ENCODE results near the gene HK2. TPM values are rescaled to one million over a fixed set of nuclear protein-coding genes. Genes with fewer than 3 reads are reported as not detected.
A peak's percentile ranks its signal among the peaks of the same experiment; 100 is the strongest.
"Not testable (repeated sequence)": the region's sequence is repeated elsewhere in the genome, so short reads cannot be mapped to it uniquely, and the experiment has no call there.

HK2 gene
- total RNA-seq, 1 donor from 2014 or later, result 1.3 TPM

DNA sequence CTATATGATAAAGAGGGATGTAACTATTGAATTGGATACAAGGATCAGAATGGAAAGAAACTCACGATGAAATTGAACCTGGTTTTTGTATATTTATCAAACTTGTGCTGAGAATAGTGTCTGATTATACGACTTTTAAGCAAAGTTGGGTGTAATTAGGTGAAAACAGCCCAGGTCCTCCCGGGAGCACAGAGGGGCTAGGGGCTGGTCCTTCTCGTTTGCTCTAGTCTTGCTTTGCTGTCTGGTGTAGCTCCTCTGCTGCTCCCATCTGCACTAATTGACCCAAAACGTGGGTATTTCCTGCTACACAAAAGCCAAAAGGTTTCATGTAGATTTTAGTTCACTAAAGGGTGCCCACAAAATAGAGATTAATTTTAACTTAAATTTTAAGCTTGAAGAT lies 58.7 kb downstream of the HK2 start:
- DNase-seq (ENCODE audit: low spot score) (no peak), ATAC-seq (no peak)

DNA sequence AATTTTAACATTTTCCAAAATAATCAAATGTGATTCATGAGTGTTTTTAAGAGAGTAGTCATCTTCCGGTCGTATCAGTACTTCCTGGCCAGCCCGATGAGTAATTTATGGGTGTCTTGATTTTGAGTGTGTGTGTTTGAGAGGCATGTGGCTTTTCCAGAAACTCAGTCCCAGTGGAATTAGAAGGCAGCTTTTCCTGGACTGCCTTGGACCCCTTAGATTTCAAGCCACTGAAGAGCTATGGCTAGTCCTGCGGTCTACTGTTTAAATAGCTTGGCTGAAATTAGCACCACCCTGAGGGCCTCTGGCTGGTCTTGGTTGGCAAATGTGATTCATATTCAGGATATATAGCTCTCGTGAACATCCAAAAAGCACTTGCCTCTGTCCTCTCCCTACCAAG lies 59.4 kb downstream of the HK2 start:
- ATAC-seq (no peak), DNase-seq (ENCODE audit: low spot score) (no peak)

DNA sequence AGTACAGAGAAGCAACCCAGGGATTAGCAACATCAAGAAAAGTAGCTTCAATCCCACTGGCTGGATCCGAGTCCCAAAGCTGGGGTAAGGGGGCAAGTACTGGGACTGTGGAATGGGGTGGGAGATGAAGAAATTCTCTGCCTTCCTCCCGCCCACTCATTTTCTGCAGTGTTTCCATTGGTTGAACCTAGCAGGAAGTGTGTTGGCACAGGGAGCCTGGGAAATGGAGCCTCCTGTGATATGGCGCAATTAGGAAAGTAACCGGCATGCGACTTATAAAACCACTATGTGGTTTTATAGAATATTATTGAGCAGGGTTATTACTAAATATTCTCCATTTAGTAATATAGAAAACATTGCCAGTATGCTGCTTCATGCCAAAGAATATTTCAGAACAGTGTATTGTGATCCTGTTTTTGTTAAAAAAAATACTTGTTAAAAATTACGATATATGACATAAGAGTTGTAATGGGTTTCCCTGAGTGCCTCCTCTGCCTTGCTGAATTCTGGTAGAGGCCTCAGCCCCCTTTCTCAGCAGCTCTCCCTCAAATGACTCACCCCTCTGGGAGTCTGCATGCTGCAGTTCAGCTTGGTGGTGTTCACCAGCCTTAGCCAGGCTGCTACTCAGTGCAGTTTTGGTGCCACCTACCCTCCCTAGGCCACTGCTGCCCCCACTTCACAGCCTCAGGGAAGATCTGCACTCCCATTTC lies 60.5 kb downstream of the HK2 start:
- ATAC-seq, result no peak

DNA sequence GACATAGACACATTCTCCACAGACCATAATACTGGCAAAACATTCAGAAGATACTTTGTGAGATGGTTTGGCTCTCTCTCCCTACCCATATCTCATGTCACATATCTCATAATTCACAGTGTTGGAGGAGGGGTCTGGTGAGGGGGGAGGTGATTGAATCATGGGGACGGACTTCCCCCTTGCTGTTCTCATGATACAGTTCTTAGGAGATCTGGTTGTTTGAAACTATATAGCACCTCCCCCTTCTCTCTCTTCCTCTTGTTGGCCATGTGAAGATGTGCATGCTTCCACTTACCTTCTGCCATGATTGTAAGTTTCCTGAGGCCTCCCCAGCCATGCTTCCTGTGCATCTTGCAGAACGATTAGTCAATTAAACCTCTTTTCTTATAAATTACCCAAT lies 61.1 kb downstream of the HK2 start:
- DNase-seq (ENCODE audit: low spot score), result no peak
- ATAC-seq, result no peak

More for the DNA sequence above, 60.5 kb downstream of the HK2 start:
- DNase-seq (ENCODE audit: low spot score), result no peak

DNA sequence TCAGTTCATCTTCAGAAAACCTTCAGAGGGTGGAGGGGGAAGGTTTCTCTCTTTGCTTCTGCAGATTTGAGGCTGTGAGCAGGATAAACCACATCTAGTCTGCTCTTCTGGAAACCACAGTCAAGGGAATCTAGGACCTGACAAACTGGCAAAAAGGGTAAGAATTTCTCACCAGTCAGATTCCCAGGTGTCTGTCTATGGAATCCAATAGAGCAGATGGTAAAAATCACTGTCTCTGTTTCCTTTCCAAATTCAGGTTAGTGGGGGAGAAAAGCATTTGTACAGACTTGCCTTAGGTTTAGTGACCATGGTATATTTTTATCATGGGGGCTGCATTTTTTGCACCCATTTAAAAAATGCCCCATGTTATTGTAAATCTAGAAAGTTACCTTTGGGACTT lies 62.3 kb downstream of the HK2 start:
- DNase-seq (ENCODE audit: low spot score), result no peak
- no peak for ATAC-seq

DNA sequence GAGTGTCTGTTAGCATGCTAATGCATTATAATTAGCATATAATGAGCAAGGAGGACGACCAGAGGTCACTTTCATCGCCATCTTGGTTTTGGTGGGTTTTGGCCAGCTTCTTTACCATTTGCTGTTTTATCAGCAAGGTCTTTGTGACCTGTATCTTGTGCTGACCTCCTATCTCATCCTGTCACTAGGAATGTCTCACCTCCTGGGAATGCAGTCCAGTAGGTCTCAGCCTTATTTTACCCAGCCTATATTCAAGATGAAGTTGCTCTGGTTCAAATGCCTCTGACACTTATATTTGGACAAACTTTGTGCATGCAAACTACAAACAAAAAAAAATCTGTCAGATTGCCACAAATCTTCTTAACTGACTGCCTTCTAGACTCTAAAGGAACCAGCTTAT lies 66.3 kb downstream of the HK2 start:
- not testable (repeated sequence) for ATAC-seq; DNase-seq (ENCODE audit: low spot score)

DNA sequence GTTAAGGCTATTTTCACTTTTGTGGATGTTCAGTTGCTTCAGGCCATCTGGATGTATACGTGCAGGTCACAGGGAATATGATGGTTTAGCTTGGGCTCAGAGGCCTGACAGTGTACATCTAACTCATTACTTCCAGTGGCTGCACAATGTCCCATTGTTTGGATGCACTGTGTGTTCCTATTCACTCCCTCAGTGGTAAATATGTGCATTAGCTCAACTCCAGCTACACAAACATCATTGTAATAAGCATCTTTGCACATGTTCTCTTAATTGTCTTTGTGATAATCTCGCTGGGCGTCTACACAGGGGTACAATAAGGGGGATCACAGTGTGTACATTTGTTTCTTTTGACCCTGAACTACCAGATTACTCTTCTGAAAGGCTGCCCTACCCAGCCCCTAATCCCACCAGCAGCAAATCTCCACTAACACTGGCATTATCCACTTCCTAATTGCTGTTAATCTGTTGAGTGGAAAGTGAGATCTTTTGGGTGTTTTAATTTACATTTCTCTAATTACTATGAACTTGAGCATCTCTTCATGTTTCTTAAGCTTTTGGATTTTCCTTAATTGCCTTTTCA lies 68.4 kb downstream of the HK2 start:
- ATAC-seq (no peak), DNase-seq (ENCODE audit: low spot score) (no peak)

DNA sequence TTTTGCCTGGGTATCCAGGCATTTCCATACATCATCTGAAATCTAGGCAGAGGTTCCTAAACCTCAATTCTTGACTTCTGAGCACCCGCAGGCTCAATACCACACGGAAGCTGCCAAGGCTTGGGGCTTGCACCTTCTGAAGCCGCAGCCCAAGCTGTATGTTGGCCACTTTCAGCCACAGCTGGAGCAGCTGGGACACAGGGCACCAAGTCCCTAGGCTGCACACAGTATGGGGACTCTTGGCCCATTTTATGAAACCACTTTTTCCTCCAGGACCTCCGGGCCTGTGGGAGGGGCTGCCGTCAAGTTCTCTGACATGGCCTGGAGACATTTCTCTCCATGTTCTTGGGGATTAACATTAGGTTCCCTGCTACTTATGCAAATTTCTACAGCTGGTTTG lies 72.5 kb downstream of the HK2 start:
- ATAC-seq (no peak), DNase-seq (ENCODE audit: low spot score) (no peak)

DNA sequence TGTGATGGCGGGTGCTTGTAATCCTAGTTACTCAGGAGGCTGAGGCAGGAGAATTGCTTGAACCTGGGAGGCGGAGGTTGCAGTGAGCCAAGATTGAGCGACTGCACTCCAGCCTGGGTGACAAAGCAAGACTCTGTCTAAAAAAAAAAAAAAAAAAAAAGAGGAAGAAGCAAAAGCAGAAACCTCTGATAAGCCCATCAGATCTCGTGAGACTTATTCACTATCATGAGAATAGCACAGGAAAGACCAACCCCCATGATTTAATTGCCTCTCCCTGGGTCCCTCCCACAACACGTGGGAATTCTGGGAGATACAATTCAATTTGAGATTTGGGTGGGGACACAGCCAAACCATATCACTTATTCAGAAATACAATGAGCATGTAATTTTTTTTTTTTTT lies 73.6 kb downstream of the HK2 start:
- DNase-seq (ENCODE audit: low spot score); ATAC-seq: not testable (repeated sequence)

DNA sequence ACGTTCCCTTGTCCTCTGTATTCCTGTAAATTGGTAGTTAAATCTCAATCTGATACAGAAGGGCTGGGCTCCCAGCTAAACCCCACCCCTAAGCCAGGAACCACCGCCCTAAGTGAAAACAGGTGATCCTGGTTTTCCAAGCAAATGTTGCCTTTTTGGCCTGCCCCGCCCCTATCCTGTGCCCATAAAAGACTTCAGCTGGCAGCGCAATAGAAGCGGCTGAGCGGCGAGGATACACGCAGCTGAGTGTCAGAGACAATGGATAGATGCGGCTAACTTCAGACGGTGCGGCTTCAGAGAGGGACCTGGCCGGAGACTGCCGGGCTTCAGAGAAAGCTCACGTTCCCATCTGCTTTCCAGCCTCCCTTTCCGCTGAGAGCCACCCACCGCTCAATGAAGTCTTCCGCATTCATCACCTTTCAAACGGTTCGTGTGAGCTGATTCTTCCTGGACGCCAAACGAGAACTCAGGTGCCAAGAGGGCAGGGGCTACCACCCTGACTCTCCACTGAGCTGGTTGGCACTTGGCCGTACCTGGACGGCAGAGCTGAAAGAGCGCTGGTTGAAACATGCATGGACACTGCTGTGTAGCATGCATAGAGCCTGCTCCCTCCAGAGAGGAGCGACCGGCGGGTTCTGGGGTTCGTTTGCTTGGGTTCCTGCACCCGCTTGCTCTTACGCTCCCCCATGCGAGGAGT lies 75.0 kb downstream of the HK2 start:
- DNase-seq (ENCODE audit: low spot score), result no peak
- ATAC-seq, result no peak

DNA sequence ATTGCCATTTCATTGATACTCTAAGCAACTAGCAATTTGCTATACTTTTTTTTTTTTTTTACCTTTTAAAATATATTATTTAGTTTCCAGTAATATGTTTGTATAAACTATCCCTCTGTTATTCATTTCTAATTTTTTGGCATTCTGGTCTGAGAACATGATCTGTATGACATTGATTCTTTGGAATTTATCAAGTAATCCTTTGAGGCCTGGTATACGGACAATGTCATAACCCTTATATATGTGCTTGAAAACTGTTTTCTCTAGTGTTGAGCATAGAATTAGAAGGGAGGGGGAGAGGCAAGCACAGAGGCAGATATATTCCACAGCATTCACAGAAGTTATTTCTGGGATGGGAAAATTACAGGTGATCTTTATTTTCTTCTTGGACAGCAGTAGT lies 76.3 kb downstream of the HK2 start:
- no peak for ATAC-seq
- no peak for DNase-seq (ENCODE audit: low spot score)

DNA sequence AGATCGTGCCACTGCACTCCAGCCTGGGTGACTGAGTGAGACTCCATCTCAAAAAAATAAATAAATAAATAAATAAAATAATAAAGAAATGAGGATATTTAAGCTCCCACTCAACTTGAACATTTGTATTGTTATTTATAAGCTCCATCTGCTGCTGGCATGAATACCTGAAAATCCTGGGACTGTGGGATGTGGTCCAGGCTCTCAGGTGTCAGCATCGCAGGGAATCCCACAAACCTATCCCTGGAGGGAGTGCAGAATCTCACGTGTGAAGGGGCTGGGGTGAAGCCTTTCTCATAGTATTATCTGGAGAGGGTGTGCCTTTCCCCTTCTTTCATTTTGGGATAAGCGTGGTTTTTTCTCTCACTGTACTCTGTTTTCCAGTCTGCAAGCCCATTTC lies 77.1 kb downstream of the HK2 start:
- ATAC-seq (no peak), DNase-seq (ENCODE audit: low spot score) (no peak)

DNA sequence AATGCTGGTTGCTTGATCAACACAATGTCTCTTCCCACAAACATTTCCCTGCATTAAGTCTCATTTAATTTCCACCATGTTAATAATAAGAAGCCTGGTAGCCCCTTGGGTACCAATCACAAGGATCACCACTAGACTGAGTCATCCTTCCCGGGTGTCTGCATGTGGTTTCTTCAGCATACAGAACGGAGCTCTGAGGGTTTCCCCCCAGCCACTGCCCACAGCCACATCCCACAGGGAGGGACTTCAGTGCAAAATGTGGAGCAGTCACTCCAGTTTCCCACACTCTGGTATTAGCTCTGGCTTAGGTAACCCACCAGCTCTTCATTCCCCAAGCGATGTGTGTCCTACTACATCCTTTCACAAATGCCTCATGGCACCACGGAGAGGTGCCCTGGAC lies 81.8 kb downstream of the HK2 start:
- DNase-seq (ENCODE audit: low spot score) (no peak), ATAC-seq (no peak)

DNA sequence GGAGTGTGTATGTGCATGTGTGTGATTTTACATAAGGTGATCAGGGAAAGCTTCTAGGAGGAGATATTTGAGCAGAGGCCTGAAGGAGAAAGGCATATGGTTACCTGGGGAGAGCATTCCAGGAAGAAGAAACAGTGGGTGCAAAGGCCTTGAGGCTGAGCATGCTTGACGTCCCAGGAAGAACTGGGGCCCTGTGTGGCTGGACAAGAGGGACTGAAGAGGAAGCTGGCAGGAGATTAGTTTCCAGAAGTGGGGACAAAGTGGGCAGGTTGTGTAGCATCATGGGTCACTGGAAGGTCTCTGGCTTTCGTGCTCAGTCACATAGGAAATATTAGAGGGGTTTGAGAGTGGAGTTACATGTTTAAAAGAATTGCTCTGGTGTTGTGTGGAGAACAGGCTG lies 82.5 kb downstream of the HK2 start:
- no peak for DNase-seq (ENCODE audit: low spot score)

DNA sequence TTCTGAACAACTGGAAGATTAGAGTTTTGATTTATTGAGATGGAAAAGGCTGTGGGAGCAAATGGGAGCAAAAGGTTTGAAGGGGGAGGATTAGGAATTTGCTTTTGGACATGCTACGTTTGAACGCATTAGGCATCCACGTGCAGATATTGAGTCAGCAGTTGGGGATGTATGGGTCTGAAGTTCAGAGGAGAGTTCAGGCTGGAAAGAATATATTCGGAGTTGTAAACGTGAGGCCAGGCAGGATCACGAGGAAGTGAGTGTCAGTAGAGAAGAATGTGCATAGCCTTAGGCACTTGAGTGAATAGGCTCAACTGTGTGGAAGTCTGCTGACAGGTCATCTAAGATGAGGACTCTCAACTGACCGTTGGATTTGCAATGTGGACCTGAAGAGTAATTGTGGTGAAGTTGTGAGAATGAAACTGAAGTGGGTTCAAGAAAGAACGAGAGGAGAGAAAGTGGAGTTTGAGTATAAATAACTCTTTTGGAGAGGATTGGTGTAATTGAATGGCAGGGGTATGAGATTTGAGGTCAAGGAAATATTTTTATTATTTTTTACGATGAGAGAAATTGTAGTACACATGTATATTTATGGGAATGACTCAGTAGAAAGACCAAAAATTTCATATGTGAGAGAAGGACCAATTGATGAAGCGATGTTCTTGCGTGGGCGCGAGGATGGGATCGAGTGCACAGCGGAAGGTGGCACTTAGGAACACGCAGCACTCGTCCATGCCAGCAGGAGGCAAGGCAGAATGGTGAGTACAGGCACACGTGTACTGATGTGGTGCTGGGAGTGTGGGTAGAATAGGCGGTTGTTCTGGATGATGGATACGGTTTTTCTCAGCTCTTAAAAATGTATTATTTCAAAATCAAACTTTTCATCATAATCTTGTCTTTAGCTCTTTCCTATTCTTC lies 84.0 kb downstream of the HK2 start:
- ATAC-seq, result no peak
- DNase-seq (ENCODE audit: low spot score), result no peak

More for the DNA sequence above, 82.5 kb downstream of the HK2 start:
- ATAC-seq, result no peak

DNA sequence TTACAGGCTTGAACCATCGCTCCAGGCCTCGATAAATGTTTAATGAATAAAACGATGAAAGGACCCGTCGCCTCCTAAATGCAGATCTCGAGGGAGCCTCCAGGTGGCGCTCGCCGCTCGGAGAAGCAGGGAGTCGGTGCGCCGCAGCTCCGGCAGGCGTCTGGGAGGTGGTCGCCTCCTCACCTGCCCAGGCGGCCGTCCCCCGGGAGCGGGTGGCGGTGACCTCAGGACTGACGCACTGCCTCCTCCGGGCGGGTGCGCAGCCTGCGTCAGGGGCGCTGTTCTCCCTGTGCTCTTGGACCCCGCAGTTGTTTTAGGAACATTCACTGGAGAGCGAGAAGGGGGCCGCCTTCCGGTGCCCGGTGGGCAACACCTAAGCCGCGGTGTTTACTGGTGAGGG lies 85.9 kb downstream of the HK2 start:
- no peak for DNase-seq (ENCODE audit: low spot score)
- peak; percentile 65 for ATAC-seq

DNA sequence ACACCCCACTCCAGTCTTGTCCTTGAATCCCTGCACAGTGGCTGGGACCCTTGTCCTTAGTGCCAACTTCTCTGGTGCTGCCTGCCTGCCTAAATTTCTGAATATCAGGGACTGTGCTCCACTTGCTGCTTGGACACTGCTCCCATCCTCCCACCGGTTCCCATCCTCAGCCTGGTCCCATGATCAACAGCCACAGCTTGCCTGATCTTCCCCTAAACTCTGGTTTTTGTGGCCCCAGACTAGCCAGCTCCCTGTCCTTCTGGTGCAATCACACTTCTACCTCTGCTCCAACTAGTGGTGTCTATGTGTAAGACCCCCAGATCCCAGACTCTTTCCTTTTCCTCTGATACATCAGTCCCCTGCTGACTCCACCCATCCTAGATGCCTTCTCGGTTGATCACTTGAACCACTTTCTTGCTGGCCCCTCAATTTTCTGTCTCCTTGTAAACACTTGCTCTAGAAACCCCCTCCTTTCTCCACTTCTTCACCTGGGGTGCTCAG lies 87.4 kb downstream of the HK2 start:
- no peak for ATAC-seq
- no peak for DNase-seq (ENCODE audit: low spot score)

DNA sequence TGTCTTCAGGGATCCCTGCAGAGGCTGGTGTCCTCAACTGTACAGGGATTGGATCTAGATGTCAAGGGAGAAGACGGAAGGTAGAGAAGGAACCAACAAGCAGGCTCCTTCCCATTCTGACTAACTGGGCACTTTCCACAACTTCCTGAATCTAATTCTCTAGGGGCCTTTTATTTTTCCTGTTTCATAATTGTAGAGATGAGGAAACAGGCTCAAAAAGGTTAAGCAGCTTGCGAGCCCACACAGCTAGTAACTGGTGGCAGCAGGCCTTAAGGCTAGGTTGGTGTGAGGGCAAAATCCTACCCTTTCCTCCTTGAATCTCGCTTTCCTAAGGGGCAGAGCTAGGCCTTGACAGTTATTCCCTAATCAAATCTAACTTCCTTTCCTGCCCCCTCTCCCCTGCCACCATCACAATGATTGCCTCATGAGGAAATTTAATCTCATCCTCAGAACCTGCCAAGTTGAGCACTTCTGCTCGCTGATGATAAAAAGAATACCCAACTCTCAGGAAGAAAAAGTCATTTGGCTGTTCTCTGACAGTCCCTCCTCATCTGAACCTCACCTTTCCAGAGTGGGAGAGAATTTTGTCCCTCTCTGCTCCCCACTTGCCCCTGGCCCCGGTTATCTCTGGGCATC lies 88.8 kb downstream of the HK2 start:
- ATAC-seq (peak; percentile 21), DNase-seq (ENCODE audit: low spot score) (no peak)

DNA sequence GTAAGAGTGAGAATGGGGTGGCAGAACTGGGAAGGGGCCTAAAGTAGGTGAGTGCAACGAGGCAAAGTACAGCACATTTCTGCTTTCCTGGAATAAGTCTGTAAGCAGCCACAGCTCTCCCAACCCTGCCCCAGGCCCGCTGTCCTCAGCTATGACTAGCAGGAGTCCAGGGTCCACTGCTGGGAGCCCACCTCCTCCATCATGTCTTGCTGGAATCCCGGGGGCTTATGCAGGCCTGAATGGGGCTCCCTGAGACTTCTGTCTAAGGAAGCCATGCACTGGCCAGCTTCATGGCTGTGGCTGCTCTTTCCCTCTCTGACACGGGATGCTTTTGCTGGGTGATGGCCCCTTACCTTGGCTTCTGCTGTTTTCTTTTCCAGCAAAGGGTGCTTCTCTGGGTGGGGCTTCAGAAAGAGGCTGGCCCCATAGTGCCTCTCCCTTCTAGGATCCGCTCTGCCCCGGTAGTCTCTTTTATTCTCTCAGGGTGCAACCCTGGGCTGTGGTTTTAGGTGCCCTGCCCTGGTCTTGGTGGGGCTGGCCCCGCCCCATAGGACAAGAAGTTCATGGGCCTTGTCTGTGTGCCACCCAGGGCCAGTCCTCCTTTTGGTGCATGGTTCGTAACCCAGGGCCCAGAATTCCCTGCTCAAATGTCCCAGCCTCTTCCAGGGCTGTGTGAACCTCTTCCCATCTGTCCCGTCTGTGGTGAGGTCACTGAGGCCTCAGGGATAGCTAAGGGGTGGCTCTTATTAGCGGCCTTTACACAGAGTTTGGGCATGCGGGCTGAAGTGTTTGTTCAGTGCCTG lies 90.7 kb downstream of the HK2 start:
- no peak for DNase-seq (ENCODE audit: low spot score)
- no peak for ATAC-seq

DNA sequence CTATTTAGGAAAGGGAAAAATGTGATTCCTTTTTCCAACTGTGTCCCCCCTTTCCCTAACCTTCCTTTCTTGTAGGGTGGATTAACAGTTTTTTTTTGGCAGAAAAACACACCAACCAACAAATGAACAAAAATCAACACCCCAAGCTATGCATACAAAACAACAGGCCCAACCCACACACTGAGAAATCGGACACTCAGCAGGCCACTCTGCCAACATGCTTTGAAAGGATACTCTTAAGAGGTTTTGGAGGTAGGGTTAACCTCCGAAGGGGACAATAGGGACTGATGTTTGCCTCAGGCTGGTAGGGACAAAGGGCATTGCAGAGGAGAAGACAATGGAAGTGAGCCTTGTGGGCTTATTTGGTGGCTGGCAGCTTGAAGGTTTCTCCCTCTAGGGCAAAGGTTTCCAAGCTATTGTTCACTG lies 91.4 kb downstream of the HK2 start:
- no peak for DNase-seq (ENCODE audit: low spot score)
- ATAC-seq, result no peak
